Measurements from ENCODE around the gene DCLK1. TPM values are rescaled to one million over a fixed set of nuclear protein-coding genes. Genes with fewer than 3 reads are reported as not detected.

DCLK1 gene
- total RNA-seq, 1 experiment from 2014 or later, result not detected

DNA sequence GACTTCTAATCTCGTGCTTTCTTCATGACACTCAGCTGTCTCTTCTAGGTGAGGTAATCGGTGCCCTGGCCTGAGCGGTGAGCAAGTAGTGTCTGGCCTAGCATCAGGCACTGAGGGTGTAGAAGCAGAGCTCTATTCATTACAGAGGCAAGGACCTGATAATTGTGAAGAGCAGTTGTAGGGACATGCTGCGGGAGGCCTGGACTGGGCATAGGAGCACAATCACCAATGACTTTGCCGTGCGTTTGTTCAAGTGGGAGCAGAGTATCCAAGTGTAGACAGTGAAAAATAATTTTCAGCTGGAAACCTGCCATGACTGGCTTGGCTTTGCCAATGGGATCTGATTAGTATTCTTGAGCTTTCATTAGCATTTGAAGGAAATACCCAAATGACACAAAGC is 32.1 kb upstream of the DCLK1 start:
- DNase-seq (ENCODE audit: low read depth, low spot score) (no peak), ATAC-seq (no peak)
- Histone ChIP-seq H3K36me3 (ENCODE audit: control insufficient read depth, insufficient read depth, low read length) (no peaks in the 10 kb centered on the region), H3K4me1 (ENCODE audit: control insufficient read depth, insufficient read depth, low read length) (no peaks in the 10 kb centered on the region), H3K4me3 (ENCODE audit: low read depth in 2 of 2, low read length in 2 of 2) (no peak overlapping the region), H3K9me3 (ENCODE audit: control insufficient read depth, insufficient read depth, low read depth, low read length) (no peaks in the 10 kb centered on the region), H3K27ac (ENCODE audit: low read length) (no peak overlapping the region), H3K27me3 (ENCODE audit: control insufficient read depth, insufficient read depth, low read length) (no peaks in the 10 kb centered on the region)
- TF ChIP-seq, protein P1, sequence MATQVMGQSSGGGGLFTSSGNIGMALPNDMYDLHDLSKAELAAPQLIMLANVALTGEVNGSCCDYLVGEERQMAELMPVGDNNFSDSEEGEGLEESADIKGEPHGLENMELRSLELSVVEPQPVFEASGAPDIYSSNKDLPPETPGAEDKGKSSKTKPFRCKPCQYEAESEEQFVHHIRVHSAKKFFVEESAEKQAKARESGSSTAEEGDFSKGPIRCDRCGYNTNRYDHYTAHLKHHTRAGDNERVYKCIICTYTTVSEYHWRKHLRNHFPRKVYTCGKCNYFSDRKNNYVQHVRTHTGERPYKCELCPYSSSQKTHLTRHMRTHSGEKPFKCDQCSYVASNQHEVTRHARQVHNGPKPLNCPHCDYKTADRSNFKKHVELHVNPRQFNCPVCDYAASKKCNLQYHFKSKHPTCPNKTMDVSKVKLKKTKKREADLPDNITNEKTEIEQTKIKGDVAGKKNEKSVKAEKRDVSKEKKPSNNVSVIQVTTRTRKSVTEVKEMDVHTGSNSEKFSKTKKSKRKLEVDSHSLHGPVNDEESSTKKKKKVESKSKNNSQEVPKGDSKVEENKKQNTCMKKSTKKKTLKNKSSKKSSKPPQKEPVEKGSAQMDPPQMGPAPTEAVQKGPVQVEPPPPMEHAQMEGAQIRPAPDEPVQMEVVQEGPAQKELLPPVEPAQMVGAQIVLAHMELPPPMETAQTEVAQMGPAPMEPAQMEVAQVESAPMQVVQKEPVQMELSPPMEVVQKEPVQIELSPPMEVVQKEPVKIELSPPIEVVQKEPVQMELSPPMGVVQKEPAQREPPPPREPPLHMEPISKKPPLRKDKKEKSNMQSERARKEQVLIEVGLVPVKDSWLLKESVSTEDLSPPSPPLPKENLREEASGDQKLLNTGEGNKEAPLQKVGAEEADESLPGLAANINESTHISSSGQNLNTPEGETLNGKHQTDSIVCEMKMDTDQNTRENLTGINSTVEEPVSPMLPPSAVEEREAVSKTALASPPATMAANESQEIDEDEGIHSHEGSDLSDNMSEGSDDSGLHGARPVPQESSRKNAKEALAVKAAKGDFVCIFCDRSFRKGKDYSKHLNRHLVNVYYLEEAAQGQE (IDR thresholded peaks at IDR 0.05; ENCODE audit: insufficient read depth in 1 of 2, low read depth in 2 of 2, low read length in 1 of 2), result no peak
- TF ChIP-seq SIN3A (IDR thresholded peaks at IDR 0.05; ENCODE audit: borderline replicate concordance, insufficient read depth, low read depth, low read length), result no peak
- TF ChIP-seq TCF7L2 (IDR thresholded peaks at IDR 0.05; ENCODE audit: low read depth, low read length), result no peak
- TF ChIP-seq, protein P2, sequence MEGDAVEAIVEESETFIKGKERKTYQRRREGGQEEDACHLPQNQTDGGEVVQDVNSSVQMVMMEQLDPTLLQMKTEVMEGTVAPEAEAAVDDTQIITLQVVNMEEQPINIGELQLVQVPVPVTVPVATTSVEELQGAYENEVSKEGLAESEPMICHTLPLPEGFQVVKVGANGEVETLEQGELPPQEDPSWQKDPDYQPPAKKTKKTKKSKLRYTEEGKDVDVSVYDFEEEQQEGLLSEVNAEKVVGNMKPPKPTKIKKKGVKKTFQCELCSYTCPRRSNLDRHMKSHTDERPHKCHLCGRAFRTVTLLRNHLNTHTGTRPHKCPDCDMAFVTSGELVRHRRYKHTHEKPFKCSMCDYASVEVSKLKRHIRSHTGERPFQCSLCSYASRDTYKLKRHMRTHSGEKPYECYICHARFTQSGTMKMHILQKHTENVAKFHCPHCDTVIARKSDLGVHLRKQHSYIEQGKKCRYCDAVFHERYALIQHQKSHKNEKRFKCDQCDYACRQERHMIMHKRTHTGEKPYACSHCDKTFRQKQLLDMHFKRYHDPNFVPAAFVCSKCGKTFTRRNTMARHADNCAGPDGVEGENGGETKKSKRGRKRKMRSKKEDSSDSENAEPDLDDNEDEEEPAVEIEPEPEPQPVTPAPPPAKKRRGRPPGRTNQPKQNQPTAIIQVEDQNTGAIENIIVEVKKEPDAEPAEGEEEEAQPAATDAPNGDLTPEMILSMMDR (IDR thresholded peaks at IDR 0.05), result no peak
- no peak for TF ChIP-seq POLR2AphosphoS5 (IDR thresholded peaks at IDR 0.05; ENCODE audit: low read depth, low read length)
- POLR2A ChIA-PET, result no interaction called here
- intact Hi-C loops (cut with micrococcal nuclease; ENCODE audit: unreplicated experiment) (no loop called here), in situ Hi-C loops (cut with HindIII; ENCODE audit: low pct_unique_long_range_greater_than_20kb, low sequenced_read_pairs) (no loop called here)
- CTCF ChIA-PET, result no interaction called here
- BruUV-seq (replicated peaks), result no TSS peak

DNA sequence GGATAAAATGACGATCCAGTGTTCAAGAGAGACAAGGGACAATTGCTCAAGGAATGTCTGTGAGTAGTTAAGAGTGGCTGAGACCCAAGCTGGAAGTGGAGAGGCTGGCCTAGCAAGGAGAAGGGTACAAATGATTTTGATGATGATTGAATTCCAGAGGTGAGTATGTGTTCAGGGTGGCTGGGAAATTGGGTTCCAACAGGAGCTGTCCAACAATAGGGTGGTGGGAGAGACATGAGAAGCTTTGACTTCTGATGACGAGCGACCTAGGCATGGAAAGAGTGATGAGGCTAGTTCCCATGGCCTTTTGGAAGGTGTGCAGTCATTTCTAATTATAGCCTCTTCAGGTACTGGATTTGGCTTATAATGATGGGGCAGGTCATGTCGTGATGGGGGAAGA is 29.1 kb upstream of the DCLK1 start:
- CTCF ChIA-PET, result no interaction called here
- ATAC-seq (no peak), DNase-seq (ENCODE audit: low read depth, low spot score) (no peak)
- no peak for TF ChIP-seq TCF7L2 (IDR thresholded peaks at IDR 0.05; ENCODE audit: low read depth, low read length)
- TF ChIP-seq, protein P2 (IDR thresholded peaks at IDR 0.05), result no peak
- no peak for TF ChIP-seq SIN3A (IDR thresholded peaks at IDR 0.05; ENCODE audit: borderline replicate concordance, insufficient read depth, low read depth, low read length)
- no peak for TF ChIP-seq POLR2AphosphoS5 (IDR thresholded peaks at IDR 0.05; ENCODE audit: low read depth, low read length)
- TF ChIP-seq, protein P1 (IDR thresholded peaks at IDR 0.05; ENCODE audit: insufficient read depth in 1 of 2, low read depth in 2 of 2, low read length in 1 of 2), result no peak
- no TSS peak for BruUV-seq (replicated peaks)
- Histone ChIP-seq H3K9me3 (ENCODE audit: control insufficient read depth, insufficient read depth, low read depth, low read length) (no peaks in the 10 kb centered on the region), H3K4me1 (ENCODE audit: control insufficient read depth, insufficient read depth, low read length) (no peaks in the 10 kb centered on the region), H3K4me3 (ENCODE audit: low read depth in 2 of 2, low read length in 2 of 2) (no peak overlapping the region), H3K36me3 (ENCODE audit: control insufficient read depth, insufficient read depth, low read length) (no peaks in the 10 kb centered on the region), H3K27ac (ENCODE audit: low read length) (no peak overlapping the region), H3K27me3 (ENCODE audit: control insufficient read depth, insufficient read depth, low read length) (no peaks in the 10 kb centered on the region)
- POLR2A ChIA-PET, result no interaction called here
- intact Hi-C loops (cut with micrococcal nuclease; ENCODE audit: unreplicated experiment), result no loop called here
- in situ Hi-C loops (cut with HindIII; ENCODE audit: low pct_unique_long_range_greater_than_20kb, low sequenced_read_pairs), result no loop called here
